Endothelial cell of umbilical vein (primary cell): Measurements from ENCODE around the gene MICAL3.

Experiments
- CTCF ChIP-seq, 2 donors: IDR thresholded peaks; 1 replicate in 1 of 2; 2 replicates in 1 of 2; pipeline ENCODE4 v1.5.1; 2011; ENCODE audit warnings: low read length in 2 of 2, mild to moderate bottlenecking in 2 of 2, moderate library complexity in 2 of 2, control low read depth in 1 of 2, inconsistent platforms in 1 of 2, low read depth in 1 of 2; ENCODE audit not compliant: insufficient read depth in 1 of 2; ENCODE audit errors: extremely low read depth in 1 of 2
- EZH2 ChIP-seq: IDR thresholded peaks from 2 replicates; pipeline ENCODE4 v1.6.1; 2012; ENCODE audit warnings: borderline replicate concordance, low read depth, mild to moderate bottlenecking, moderate library complexity, low read length, inconsistent platforms; ENCODE audit not compliant: severe bottlenecking
- FOS ChIP-seq: IDR thresholded peaks from 2 replicates; pipeline ENCODE4 v1.6.1; 2011; ENCODE audit warnings: mild to moderate bottlenecking, low read length, moderate library complexity, borderline replicate concordance; ENCODE audit not compliant: insufficient read depth
- JUN ChIP-seq: IDR thresholded peaks from 2 replicates; pipeline ENCODE4 v1.6.1; 2011; ENCODE audit warnings: borderline replicate concordance, low read depth; ENCODE audit not compliant: insufficient read length, insufficient read depth
- POLR2A ChIP-seq: IDR thresholded peaks from 2 replicates; pipeline ENCODE4 v1.6.1; 2012; ENCODE audit warnings: low read depth, mild to moderate bottlenecking, control low read depth, low read length
- POLR2AphosphoS5 ChIP-seq: IDR thresholded peaks from 2 replicates; pipeline ENCODE4 v1.6.1; 2012; ENCODE audit warnings: low read depth, mild to moderate bottlenecking, control low read depth, low read length, moderate library complexity; ENCODE audit not compliant: insufficient read depth

- TF ChIP-seq POLR2A (no peak), CTCF (IDR thresholded peaks at IDR 0.05; ENCODE audit: extremely low read depth in 1 of 2, insufficient read depth in 1 of 2, low read depth in 1 of 2, low read length in 2 of 2) (no peak), POLR2AphosphoS5 (no peak), EZH2 (no peak), JUN (no peak), FOS (no peak)
These were observed 60.2 kb downstream of the MICAL3 start for GRCh38 chr22:17964156-17964555.
